MM.1S (cell line): ENCODE measurements around the gene TBC1D7.

Experiments used
- DNase-seq: peaks from one replicate; pipeline ENCODE4 v3.0.0-alpha.2; 2015
- H2AFZ ChIP-seq: fragments of 300-600 bp; sonication (generic); 2 replicates; pipeline ENCODE4 v1.6.0; 2016; ENCODE audit warnings: antibody characterized with exemption, low read length
- H3F3A ChIP-seq: fragments of 300-600 bp; sonication (generic); 2 replicates; pipeline ENCODE4 v1.6.1; 2016; ENCODE audit warnings: mild to moderate bottlenecking, antibody characterized with exemption, low read length, moderate library complexity, mixed read lengths; ENCODE audit not compliant: insufficient read depth
- H3K27ac ChIP-seq: fragments of 300-600 bp; sonication (generic); 2 replicates; pipeline ENCODE4 v1.5.1; 2016; ENCODE audit warnings: mild to moderate bottlenecking, low read length
- H3K27me3 ChIP-seq: fragments of 300-600 bp; sonication (generic); replicated peaks from 2 replicates; pipeline ENCODE4 v1.6.0; 2016; ENCODE audit warnings: low read length; ENCODE audit not compliant: insufficient read depth
- H3K36me3 ChIP-seq: fragments of 300-600 bp; sonication (generic); replicated peaks from 2 replicates; pipeline ENCODE4 v1.6.1; 2016; ENCODE audit warnings: mild to moderate bottlenecking, low read length, mixed read lengths; ENCODE audit not compliant: insufficient read depth
- H3K4me1 ChIP-seq: fragments of 300-600 bp; sonication (generic); 2 replicates; pipeline ENCODE4 v1.6.1; 2016; ENCODE audit warnings: low read length, mixed read lengths
- H3K4me2 ChIP-seq: fragments of 300-600 bp; sonication (generic); 2 replicates; pipeline ENCODE4 v1.6.0; 2016; ENCODE audit warnings: low read depth, low read length
- H3K4me3 ChIP-seq: fragments of 300-600 bp; sonication (generic); 2 replicates; pipeline ENCODE4 v1.5.1; 2016; ENCODE audit warnings: low read length, mixed read lengths
- H3K79me2 ChIP-seq: fragments of 300-600 bp; sonication (generic); 2 replicates; pipeline ENCODE4 v1.6.1; 2016; ENCODE audit warnings: mixed run types, low read length, mixed read lengths
- H3K9ac ChIP-seq: fragments of 300-600 bp; sonication (generic); 2 replicates; pipeline ENCODE4 v1.6.1; 2016; ENCODE audit warnings: low read length, mixed read lengths
- H3K9me2 ChIP-seq: fragments of 300-600 bp; sonication (generic); replicated peaks from 2 replicates; pipeline ENCODE4 v1.6.1; 2016; ENCODE audit warnings: mild to moderate bottlenecking, low read length, mixed read lengths; ENCODE audit not compliant: insufficient read depth
- H3K9me3 ChIP-seq: fragments of 300-600 bp; sonication (generic); replicated peaks from 2 replicates; pipeline ENCODE4 v1.6.1; 2016; ENCODE audit warnings: mild to moderate bottlenecking, low read length, mixed read lengths; ENCODE audit not compliant: insufficient read depth
- H4K20me1 ChIP-seq: fragments of 300-600 bp; sonication (generic); 2 replicates; pipeline ENCODE4 v1.6.1; 2016; ENCODE audit warnings: mild to moderate bottlenecking, low read length, moderate library complexity, mixed read lengths; ENCODE audit not compliant: insufficient read depth
- EZH2 ChIP-seq: fragments of 300-600 bp; sonication (generic); optimal IDR thresholded peaks from 2 replicates; pipeline ENCODE3; 2017; ENCODE audit warnings: low read depth, mild to moderate bottlenecking, antibody characterized with exemption, low read length, mixed read lengths
- EZH2phosphoT487 ChIP-seq: fragments of 300-600 bp; sonication (generic); IDR thresholded peaks from 2 replicates; pipeline ENCODE4 v1.6.1; 2018; ENCODE audit warnings: antibody characterized with exemption, low read length
- TF ChIP-seq, protein P1 (sequence below): fragments of 300-600 bp; sonication (generic); IDR thresholded peaks from 2 replicates; pipeline ENCODE4 v1.5.1; 2016; ENCODE audit warnings: antibody characterized with exemption, low read length, mixed read lengths

TBC1D7 gene

DNA sequence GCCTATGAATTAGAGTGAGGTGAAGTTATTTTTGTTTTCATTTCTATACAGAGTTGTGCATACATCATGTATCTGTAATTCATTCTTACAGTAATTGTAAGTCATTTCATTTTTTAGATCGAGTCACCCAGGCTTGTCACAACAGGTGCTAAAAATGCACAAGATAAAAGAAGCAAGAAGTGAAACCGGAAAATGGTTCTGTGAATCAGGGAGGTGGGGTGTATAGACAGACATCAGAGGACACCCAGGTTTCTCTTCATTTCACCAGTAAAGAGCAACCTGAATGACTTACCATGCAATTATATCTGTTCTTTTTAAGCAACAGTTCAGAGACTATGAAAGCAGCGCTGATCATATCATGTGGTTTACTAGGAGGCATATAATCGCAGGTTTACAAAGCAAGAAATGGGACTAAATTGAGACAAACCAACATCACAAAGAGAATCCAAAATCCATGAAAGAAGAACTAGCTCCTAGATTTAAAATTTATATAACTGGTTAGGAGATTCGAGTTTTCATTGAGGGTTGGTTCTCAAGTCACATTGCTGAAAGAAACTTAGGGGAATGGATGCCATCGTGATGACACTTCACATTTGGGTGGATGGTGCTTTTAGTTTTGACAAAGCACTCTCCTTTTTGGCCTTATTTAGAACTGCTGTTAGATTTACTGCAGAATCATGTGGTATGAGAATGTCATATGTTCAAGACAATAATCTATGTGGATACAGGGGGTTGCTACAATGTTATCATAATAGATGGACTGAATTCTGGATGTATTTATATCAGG lies 27.9 kb upstream of the TBC1D7 start:
- no peaks in the 10 kb centered on the region for H3K27me3 ChIP-seq
- peak overlapping the region; percentile 97 for H3K27ac ChIP-seq
- H3K4me2 ChIP-seq, result peak overlapping the region; percentile 82
- no peaks in the 10 kb centered on the region for H4K20me1 ChIP-seq
- H3K36me3 ChIP-seq, result no peaks in the 10 kb centered on the region
- no peaks in the 10 kb centered on the region for H3K79me2 ChIP-seq
- H3K9ac ChIP-seq, result peak overlapping the region; percentile 75
- peak; percentile 93 for DNase-seq
- H3K4me1 ChIP-seq, result peaks cover 43% of the 10 kb centered on the region
- TF ChIP-seq EZH2phosphoT487 (no peak), EZH2 (no peak)
- H3K9me2 ChIP-seq, result no peaks in the 10 kb centered on the region
- H3K4me3 ChIP-seq, result peak overlapping the region; percentile 46
- H3K9me3 ChIP-seq, result no peaks in the 10 kb centered on the region
- peak overlapping the region; percentile 59 for H2AFZ ChIP-seq
- peaks cover 38% of the 10 kb centered on the region for H3F3A ChIP-seq

DNA sequence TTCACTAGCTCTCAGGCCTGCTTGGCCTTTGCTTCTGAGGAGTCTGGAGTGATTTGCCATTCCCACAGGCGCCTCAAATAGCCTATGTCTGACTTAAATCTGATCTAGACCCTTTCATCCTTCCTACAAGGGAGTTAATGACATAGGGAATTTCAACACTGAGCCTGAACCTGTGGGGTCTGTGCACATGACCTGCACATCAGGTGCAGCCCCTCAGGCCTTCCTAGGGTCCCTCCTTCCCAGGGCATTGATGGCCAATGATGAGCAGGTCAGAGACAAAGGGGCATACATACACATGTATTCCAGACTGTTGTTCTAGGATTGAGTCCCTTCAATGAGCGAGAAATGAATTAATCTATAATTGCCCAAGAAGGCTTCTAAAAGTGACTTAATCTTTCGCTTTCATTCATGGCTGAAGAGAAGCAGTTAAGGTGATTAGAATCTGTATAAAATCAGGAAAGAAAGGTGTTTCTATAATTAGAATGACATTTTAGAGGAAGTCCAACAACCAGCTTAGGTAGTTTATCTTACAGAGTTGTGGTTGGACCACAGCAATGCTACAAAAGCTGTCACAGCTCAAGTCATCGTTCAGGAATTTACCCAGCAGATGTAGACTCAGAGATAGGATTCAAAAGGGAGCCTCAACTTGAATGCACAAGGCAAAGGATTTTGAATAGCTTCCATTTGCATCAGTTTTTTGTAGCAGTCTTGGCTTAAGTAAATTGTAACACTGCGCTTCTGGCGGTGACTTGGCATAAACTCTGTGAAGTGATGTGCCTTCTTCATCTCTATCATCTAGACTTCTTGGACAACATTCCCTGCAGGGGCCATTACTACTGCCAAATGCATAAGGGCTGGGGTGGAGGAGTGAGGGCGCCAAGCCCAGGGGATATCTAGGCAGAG lies 27.0 kb upstream of the TBC1D7 start:
- Histone ChIP-seq H3K36me3 (no peaks in the 10 kb centered on the region), H3K79me2 (no peaks in the 10 kb centered on the region), H3K9me3 (no peaks in the 10 kb centered on the region), H3K4me2 (peak overlapping the region; percentile 82), H3K9me2 (no peaks in the 10 kb centered on the region), H3K27me3 (no peaks in the 10 kb centered on the region), H4K20me1 (no peaks in the 10 kb centered on the region), H3K4me1 (peaks cover 43% of the 10 kb centered on the region), H3K4me3 (peak overlapping the region; percentile 46), H3K9ac (peak overlapping the region; percentile 75), H2AFZ (peak overlapping the region; percentile 30), H3F3A (peaks cover 38% of the 10 kb centered on the region), H3K27ac (peak overlapping the region; percentile 97)
- DNase-seq, result peak; percentile 92
- TF ChIP-seq EZH2phosphoT487, result no peak

DNA sequence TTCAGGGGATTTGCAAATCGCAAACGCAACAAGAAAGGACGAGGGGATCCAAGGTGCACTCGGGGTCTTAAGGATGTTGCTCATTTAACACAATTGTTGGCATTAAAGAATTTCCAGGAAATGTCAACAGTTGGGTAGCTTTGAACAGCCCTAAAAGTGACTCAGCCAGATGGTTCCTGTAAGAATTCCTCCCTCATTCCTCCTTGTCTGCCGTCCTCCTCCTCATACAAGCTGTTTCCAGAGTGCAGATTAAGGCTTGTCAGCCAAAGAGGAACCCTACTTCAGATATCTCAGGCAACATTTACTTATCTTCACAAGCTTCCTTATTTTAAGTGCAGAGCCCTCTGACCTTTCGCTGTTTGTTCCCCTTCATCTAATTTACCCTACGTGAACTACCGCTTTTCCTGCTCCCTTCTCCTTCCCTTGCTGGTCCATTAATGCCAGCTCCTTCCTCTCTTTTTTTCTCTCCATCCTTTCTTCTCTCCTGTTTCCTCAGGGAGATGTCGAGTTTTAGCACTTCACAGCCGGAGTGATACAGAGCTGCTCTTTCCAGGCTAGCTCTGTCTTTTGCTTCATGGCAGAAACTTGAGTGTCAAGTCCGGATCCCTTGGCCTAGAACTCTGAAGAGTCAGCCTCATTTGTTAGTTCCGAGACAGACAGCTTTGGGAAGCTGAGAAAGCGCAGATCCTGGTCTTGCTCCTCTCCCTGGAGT lies 26.1 kb upstream of the TBC1D7 start:
- H3K4me1 ChIP-seq, result peaks cover 43% of the 10 kb centered on the region
- no peaks in the 10 kb centered on the region for H3K79me2 ChIP-seq
- TF ChIP-seq, protein P1, sequence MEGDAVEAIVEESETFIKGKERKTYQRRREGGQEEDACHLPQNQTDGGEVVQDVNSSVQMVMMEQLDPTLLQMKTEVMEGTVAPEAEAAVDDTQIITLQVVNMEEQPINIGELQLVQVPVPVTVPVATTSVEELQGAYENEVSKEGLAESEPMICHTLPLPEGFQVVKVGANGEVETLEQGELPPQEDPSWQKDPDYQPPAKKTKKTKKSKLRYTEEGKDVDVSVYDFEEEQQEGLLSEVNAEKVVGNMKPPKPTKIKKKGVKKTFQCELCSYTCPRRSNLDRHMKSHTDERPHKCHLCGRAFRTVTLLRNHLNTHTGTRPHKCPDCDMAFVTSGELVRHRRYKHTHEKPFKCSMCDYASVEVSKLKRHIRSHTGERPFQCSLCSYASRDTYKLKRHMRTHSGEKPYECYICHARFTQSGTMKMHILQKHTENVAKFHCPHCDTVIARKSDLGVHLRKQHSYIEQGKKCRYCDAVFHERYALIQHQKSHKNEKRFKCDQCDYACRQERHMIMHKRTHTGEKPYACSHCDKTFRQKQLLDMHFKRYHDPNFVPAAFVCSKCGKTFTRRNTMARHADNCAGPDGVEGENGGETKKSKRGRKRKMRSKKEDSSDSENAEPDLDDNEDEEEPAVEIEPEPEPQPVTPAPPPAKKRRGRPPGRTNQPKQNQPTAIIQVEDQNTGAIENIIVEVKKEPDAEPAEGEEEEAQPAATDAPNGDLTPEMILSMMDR, result no peak
- TF ChIP-seq EZH2phosphoT487 (no peak), EZH2 (no peak)
- H3K9me2 ChIP-seq, result no peaks in the 10 kb centered on the region
- peak overlapping the region; percentile 82 for H3K4me2 ChIP-seq
- H3K36me3 ChIP-seq, result no peaks in the 10 kb centered on the region
- H3K9me3 ChIP-seq, result no peaks in the 10 kb centered on the region
- DNase-seq, result no peak
- H3K27ac ChIP-seq, result peak overlapping the region; percentile 97
- H2AFZ ChIP-seq, result peak overlapping the region; percentile 30
- H3K4me3 ChIP-seq, result no peak overlapping the region; the same call in 1 of the 2 replicates
- peak overlapping the region; percentile 75 for H3K9ac ChIP-seq
- H3F3A ChIP-seq, result peaks cover 38% of the 10 kb centered on the region
- no peaks in the 10 kb centered on the region for H4K20me1 ChIP-seq
- no peaks in the 10 kb centered on the region for H3K27me3 ChIP-seq

DNA sequence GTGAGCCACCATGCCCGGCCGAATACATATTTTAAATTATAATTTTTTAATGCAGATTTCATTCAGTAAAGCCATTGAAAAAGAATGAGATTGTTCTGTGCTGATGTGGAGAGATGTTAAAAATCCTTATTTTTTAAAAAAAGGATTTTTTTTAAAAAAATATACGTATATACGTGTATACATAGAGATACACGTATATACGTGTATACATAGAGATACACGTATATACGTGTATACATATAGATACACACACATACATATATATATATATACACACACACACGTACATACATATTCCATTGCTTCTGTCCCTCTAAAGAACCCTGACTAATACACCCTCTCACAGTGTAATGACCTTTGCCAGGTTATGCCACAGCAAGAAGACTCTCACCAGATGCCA lies 23.8 kb upstream of the TBC1D7 start:
- Histone ChIP-seq H3K4me3 (no peak overlapping the region), H3K9ac (no peak overlapping the region), H3K4me1 (peaks cover 30% of the 10 kb centered on the region), H3K27ac (no peak overlapping the region), H4K20me1 (no peaks in the 10 kb centered on the region), H3K79me2 (no peaks in the 10 kb centered on the region), H3F3A (peaks cover 30% of the 10 kb centered on the region), H3K4me2 (no peak overlapping the region), H3K9me2 (no peaks in the 10 kb centered on the region), H3K9me3 (no peaks in the 10 kb centered on the region), H3K36me3 (no peaks in the 10 kb centered on the region), H3K27me3 (no peaks in the 10 kb centered on the region), H2AFZ (no peak overlapping the region)
- DNase-seq, result no peak
- TF ChIP-seq EZH2 (no peak), EZH2phosphoT487 (no peak)
- TF ChIP-seq, protein P1, result no peak
